GM12801 (cell line): Measurements from ENCODE around the gene EEF2.

Experiments used
- CTCF ChIP-seq: IDR thresholded peaks from one replicate; pipeline ENCODE4 v1.5.1; 2011; ENCODE audit warnings: control low read depth; ENCODE audit not compliant: insufficient read length; ENCODE audit errors: extremely low read depth

Gene EEF2

GRCh38 chr19:3964256-3965194, 20.7 kb downstream of the EEF2 start:
- no peak for TF ChIP-seq CTCF

- no peak for TF ChIP-seq CTCF
Observed at GRCh38 chr19:3963458-3964255, 21.6 kb downstream of the EEF2 start.

DNA sequence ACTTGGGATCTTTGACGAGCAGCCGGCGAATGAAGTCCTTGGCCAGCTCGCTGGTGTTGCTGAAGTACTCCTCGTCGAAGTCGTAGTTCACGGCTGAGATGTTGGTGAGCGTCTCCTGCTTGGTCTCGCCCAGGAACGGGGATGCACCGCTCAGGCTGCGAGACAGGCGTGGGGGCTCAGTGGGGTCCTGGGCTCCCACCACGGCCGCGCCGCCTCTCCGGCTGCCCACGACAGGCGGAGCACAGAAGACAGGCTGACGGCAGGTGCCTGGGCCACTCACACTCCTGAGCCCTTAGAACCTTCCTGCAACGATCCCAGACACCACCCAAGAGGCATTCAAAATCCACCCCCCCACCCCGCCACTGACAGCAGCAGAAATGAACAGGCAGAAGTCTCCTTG, 24.3 kb downstream of the EEF2 start:
- TF ChIP-seq CTCF, result no peak

DNA sequence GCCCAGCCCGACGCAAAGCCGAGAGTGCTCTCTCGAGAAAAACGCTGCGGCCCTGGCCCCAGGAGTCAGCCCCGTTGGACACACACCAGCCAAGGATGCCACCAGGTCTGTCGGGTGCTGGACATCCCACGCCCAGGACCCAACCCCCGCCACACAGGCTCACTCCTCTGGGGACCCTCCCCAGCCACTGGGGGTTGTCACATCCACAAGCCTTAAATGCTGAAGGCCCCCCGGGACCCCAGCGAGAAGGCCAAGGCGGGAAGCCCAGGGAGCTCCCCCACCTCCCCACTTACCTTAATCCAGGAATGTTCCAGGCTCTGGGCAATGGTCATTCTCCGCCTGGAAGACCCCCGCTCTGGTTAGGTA, 25.5 kb downstream of the EEF2 start:
- no peak for TF ChIP-seq CTCF

- TF ChIP-seq CTCF, result no peak
Observed at GRCh38 chr19:3958836-3959765, 26.2 kb downstream of the EEF2 start.

DNA sequence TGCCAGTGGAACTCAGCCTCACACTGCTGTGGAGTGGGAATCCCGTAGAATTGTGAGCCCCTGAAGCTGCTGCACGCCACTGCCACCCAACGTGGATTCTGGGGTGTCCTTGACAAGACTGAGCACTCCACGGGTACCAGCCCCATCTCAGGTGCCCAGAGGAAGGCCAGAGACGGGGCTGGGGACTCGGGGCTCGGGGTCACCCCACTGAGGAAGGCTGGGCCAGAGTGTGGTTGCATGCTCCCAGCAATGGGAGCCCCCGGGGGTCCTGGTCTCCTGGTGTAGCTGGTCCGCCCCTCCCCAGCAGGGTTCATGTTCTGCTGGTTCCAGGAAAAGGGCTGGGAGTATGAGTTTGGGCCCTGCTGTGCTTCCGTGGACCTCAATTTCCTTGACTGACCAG, 29.6 kb downstream of the EEF2 start:
- no peak for TF ChIP-seq CTCF
